Right renal pelvis (tissue), 4 donors: ENCODE measurements around the gene RBM38. TPM values are rescaled to one million over a fixed set of nuclear protein-coding genes. Genes with fewer than 3 reads are reported as not detected.
"Not testable (repeated sequence)": the region's sequence is repeated elsewhere in the genome, so short reads cannot be mapped to it uniquely, and the experiment has no call there.

Source experiments
- DNase-seq, 4 donors: peaks; one replicate each; pipeline ENCODE4 v3.0.0-alpha.2; 2013; ENCODE audit warnings: low read depth in 4 of 4, low spot score in 3 of 4, missing footprints in 1 of 4
- polyA plus RNA-seq, 4 donors: library from polyadenylated mRNA; unstranded; fragments of 120-200 nt; gene quantifications; one replicate each; pipeline ENCODE4 v1.2.1, GENCODE V29; 2013; ENCODE audit not compliant: insufficient read length in 4 of 4

Gene RBM38
- polyA plus RNA-seq, 4 donors: 24.4 to 39.0 (median 29.5) TPM

DNA sequence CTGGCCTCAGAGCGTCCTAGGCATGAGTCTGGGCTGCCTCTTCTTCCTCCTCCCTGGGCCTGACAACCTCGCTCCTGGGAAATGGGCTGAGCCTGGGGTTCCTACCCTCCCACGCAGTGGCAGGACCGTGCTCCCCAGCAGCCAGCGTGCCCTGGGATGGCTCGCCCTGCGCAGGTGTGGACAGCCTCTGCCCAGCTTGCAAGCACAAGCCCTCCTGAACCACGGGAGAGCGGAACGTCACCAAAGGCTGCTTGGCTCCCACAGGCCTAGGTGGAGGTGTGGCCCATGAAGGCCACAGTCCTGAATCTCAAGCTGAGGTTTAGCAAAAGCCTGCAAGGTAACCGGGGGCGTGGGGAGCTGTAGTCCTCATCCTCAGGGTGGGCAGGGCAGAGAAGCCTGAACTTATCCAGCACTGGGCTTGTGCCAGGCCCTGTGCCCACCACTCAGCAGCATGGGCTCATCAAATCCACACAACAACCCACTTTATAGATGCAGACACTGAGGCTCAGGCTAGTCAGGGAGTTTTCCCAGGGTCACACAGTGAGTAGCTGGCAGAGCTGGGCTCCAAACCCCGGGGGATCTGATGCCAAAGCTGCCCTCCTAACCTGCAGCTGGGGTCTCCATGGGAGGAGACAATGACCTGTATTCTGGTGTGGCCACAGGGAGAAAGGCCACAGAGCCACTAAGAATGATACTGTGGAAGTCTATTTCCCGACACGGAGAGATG, 25.3 kb downstream of the RBM38 start:
- DNase-seq: no peak

DNA sequence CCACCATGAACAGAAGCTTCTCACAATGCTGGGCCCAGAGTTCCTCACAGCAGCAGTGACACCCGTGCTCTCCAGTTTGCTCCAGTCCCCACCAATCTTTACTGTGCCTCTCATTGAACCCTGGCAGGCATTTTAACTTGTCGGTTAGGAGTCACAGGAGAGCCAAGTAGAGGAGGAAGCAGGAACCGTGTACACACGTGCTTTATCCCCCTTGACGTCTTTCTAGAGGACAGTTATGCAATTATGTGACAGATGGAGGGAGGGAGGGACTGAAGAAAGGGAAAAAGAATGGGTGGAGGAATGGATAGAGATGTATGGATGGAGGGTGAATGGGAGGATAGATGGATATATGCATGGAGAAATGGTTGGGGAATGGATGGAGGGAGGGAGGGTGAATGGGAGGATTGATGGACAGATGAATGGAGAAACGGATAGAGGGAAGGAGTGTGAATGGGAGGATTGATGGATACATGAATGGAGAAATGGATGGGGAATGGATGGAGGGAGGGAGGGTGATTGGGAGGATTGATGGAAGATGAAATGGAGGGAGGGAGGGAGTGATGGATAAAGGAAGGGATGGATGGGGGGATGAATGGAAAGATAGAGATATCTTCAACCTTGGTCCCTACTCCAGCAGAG, 26.0 kb downstream of the RBM38 start:
- no peak for DNase-seq

DNA sequence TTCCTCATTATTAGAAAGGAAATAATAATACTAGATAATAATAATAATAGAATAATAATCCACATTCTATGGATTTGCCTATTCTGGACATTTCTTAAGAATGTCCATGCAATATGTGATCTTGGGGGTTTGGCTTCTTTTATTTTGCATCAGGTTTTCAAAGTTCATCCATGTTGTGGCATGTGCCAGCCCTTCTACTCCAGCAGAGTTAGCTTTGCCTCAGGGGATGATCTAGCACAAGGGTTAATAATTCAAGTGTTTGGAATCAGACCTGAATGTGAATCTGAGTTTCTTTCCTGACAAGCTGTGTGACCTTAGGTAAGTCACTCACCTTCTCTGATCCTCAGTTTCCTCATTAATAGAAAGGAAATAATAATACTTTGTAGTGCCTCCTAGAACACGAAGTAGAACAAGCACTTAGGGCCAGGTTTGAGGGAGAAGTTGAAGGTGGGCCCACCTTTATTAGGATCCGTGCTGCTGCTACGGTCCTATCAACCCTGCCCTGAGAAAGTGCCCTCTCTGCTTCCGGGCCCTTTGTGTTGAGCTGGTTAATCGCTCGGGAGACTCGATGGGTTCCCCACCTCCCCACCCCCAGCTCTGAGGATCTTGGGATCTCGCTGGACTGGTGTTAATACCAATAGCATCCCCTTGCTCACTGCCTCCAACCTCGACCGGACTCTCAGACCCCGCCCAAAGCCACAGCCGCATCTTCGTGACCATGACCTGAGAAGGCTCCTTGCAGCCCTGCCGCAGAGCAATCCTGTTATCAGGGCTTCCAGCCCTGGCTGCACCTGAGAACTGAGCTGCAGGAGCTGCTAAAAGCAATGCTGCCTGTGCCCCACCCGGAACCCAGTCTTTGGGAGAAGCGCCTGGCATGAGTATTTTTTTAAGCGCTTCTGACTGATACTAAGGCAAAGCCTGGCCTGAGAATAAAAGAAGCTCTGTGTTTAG, 26.9 kb downstream of the RBM38 start:
- no peak for DNase-seq

DNA sequence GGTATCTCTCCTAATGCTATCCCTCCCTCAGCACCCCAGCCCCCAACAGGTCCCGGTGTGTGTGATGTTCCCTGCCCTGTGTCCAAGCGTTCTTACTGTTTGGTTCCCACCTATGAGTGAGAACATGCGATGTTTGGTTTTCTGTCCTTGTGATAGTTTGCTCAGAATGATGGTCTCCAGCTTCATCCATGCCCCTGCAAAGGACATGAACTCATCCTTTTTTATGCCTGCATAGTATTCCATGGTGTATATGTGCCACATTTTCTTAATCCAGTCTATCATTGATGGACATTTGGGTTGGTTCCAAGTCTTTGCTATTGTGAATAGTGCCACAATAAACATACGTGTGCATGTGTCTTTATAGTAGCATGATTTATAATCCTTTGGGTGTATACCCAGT, 28.3 kb downstream of the RBM38 start:
- DNase-seq: not testable (repeated sequence)

DNA sequence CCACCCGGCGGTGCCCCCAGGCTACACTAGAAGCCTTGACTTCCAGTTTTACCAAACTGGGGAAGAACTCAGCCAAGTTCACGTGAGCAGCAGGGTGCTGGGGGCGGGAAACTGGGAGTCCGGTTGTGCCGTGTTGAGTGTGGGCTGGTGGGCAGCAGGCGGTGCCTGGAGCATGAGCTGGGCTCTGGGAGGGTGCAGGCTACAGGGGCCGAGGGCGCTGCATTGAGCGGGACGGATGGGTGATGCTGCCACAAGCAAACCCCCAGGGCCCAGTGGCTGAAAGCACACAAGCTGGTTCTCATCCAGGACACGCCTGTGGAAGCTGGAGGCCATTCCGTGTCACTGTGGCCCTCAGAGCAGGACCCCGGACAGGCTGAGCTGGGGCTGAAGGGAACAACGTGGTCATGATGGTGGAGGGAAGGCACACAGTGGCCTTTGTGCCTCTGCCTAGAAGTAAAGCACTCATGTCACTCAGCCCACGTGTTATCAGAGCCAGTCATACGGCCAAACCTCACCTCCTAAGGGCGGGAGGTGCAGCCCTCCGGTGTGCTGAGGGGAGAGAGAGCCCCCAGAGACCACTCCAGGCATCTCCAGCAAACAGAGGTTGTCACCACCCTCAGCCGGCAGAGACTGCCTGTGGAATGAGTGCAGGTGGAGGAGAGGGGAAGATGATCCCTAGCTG, 29.5 kb downstream of the RBM38 start:
- no peak for DNase-seq

DNA sequence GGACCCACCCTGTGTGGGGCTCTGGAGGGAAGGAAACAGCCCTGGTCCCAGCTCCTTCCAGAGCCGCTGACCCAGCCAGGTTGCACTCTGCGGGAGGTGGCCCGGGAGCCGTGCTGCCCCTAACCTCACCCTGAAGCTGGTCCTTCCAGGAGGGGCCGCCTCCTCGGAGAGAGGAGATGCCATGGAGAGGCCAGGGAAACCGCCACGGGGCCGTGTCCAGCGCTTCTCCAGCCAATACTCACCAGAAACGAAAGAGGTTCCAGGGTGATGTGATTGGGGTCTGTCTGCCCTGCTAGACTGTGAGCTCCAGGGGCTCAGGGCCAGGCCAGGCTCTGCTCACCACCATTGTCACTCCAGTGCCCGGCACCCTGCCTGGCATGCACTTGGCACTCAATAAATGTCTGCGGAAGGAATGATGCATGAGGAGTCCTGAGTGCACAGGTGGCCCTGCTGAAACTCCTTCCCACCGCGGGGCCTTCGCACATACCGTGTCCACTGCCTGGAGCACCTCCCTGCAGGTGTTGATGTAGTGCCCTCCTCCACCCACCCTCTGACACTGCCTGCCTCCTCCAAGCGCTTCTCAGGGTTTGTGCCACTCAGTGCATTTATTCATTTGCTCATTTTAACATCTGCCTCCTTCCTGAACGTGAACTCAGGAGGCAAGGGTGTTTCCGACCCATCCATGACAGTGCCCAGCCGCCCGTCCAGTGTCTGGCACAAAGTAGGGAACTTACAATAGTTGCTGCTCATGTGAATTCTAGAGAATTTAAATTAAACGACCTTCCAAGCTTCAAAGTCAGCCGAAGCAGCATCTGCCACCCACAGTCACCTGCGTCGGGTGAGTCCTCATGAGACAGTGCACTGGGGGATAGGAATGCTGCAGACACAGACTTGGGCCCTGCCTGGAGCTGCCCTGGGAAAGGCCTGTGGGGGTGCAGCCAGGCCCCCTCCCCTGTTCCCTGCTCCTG, 30.3 kb downstream of the RBM38 start:
- DNase-seq: no peak

DNA sequence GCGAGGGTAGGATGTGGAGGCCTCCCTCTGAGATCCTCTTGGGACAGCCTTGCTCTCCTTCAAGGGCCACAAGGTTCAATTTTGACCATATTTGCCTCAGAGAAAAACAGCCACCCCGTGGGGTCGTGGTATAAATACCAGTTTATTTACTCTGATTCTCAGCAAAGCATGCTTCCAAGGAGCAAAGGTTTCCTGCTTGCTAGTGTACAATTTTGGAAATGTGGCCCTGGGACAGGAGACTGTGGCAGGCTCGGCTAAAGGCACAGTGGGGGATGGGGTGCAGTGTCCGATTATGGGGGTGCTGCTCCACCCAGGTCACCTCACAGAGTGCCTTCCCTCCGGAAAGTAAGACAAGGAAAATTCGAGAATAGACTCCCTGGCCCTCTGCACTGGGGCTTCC, 31.1 kb downstream of the RBM38 start:
- no peak for DNase-seq

DNA sequence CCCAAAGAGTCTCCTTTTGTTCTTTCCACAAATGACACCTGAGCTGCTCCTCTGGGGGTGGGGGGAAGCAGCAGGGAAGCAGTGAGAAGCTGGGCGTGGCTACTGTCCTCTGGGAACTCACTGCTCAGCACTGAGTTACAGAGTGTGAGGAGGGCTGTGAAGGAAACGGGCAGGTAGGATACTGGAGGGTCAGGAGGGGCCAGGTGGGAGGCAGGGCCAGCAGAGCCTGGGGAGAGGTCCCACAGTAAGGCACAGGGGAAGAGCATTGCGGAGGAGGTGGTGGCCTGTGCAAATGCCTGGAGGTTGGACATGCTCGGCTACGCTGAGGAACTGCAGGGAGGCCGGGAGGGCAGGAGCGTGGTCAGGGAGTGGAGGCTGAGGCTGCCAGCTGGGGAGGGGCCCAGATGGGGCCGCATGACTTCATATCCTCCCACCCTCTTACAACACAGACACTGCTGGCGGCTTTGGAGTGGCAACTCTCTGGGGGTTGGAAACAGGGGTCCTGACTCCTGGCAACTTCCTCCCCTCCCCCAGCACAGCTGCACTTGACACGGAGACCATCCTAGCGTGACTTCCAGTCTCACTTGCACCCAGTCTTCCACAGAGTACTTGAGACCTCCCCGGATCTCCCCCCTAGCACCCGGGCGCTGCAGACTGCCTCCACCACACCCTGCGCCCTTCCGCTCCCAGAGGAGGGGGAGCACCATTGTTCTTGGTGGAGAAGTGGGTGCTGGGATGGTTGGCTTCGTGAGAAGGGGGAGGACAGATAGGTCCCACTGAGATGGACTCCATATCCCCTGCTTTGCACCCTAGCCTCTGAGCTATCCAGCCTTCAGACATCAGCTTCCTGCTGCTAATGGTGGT, 34.2 kb downstream of the RBM38 start:
- no peak for DNase-seq

DNA sequence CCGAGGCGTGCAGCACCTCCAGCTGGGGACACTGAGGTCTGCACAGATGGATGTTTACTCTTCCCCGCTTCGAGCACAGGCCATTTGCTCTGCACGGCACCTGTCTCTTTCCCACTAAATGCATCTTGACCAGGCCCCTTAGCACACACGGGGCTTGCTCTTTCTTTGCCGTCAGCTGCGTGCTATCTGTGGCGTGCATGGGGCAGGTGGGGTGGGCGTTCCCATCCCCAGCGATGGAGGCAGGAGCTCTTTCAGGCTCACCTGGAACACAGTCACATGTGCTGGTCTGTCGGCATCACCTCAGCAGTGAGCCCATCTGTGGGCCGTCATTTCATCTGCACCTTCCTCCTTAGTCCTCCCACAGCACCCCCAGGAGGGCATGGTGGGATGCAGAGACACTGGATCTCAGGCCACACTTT, 35.1 kb downstream of the RBM38 start:
- no peak for DNase-seq

DNA sequence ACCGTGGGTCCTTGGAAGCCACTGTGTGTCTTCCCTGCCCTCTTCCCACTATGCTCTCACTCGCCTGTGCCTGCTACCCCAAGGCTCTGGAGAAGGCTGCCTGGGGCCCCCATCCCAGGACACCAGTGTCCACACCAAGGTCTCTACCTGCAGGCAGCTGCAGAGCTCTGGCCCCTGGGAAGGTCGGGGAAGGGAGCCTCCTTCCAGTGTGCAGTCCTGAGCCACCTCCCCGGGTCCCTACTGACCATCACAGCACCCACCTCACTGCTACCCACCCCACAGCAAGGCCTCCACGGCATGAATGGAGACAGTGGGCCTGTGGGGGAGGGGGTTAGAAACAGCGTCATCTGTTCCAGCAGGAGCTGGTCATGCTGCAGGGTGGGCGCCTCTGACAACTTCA, 35.6 kb downstream of the RBM38 start:
- DNase-seq: no peak

DNA sequence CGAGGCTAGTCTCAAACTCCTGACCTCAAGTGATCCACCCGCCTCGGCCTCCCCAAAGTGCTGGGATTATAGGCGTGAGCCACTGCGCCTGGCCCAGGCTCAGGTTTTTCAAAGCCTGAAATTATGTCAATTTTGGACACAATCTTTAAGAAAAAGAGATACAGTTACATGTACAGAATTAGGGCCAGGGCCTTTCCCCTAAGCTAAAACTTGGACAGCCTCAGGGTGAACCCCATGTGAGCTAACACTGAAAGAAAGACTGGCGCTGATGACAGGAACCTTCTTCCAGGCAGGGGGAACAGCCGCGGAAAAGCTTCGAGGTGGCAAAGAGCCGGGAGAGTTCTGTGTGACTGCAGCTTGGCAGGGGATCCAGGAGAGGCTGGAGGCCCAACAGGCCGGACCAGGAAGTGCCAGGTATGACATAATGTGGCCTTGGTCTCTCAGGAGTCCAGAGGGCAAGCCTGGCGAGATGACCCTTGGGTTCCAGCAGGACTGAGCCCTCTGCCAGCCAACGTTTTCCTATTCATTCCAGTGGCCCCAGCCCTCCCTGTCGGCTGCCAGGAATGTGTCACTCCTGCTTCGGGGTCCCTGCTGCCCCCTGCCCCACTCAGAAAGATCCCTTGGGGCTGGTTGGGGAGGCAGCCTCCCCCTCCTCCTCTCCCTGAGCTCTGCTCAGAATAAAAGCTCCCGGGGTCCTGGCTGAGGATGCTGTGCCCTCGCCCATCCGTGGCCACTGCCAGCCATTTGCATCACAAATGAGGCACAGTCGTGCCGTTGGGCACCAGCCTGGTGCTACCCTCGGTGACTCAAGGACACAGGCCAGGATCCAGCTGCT, 37.3 kb downstream of the RBM38 start:
- DNase-seq: no peak

DNA sequence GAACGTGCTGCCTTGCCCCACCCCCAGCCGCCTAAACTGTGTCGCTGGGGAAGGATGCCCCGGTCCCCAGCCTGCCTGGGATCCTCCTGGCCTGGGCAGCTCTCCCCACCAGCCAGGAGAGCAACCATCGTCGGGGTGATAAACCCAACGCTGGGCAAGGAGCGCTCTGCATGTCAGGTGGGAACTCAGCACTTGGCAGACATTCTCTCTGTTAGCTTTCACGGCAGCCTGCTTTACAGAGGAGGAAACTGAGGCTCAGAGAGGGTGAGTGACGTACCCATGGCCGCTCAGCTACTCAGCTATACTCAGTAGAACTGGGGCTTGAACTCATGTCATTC, 37.9 kb downstream of the RBM38 start:
- DNase-seq: no peak

DNA sequence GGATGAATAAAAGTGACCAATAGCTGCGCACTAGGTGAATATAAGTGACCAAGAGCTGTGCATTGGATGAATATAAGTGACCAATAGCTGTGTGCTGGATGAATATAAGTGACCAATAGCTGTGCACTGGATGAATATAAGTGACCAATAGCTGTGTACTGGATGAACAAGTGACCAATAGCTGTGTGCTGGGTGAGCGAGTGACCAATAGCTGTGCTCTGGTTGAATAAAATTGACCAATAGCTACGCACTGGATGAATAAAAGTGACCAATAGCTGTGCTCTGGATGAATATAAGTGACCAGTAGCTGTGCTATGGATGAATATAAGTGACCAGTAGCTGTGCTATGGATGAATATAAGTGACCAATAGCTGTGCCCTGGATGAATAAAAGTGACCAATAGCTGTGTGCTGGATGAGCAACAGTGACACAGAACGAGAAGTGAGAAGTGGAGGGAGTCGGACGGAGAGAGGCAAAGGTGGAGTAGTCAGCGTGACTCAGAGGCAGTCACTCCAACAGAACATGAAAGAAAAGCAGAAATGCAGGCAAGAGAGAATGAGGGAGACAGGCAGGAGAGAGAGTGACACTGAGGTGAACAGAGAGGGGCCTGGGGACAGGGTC, 38.5 kb downstream of the RBM38 start:
- no peak for DNase-seq

DNA sequence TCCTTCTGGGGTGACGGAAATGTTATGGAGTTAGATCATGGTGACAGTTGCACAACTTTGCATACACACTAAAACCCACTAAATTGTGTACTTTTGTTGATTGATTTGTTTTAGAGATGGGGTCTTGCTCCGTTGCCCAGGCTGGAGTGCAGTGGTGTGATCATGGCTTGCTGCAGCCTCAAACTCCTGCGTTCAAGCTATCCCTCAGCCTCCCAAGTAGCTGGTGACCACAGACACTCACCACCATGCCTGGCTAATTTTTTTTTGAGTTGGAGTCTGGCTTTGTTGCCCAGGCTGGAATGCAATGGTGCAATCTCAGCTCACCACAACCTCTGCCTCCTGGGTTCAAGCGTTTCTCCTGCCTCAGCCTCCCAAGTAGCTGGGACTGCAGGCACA, 39.0 kb downstream of the RBM38 start:
- DNase-seq: not testable (repeated sequence)

DNA sequence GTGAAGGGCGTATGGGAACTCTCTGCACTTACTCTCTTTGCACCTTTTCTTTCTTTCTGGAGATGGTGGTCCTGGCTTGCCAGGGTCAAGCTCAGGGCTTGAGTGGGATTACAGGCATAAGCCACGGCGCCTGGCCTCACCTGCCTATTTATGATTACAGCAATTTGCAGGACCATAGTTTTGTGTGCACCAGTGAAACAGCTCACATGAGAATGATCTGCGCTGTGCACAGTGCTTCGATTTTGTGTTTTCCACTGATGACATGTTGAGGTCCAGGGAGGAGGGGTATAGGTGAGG, 40.3 kb downstream of the RBM38 start:
- DNase-seq: no peak

DNA sequence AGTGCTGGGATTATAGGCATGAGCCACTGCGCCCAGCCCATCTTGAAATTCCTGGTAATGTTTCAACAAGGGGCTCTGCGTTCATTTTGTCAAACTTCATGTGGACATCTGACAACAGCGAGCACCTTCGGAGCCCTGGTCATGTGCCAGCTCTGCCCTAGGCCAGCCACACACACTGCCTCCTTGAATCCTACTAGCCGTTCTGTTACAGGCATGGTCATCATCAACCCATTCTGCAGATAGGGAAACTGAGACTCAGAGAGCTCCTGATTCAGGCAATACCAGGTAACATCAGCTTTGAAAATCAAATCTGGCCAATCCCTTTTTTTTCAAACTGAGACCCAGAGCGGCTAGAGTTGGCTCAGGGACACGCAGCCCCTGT, 41.3 kb downstream of the RBM38 start:
- no peak for DNase-seq

DNA sequence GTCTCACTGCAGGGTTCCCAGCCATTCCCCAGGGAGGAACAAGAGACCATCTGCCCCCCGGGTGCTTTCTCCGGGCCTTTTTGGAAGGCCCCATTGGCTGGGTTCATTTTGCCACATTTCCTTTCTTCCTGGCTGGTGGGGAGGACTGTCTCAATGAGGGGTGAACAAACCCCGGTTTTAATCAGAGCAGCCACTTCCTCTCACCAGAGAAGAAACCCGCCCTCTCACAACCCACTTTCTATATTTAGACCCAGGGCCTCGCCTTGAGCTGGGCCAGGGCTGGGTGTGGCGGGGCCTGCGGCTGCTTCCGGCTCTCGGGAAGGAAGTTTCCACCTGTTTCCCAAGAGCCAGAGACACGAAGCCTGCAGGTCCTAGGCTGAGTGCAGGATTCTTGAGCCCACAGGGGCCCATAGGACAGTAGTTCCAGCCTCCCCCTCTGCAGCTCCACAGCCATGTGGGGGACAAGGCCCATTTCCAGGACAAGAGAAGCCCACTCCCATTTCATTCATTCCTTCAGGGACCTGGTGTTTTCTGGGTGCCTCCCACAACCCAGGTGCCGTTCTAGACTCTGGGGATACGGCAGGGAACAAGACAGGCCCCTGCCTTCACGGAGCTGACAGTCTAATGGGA, 41.8 kb downstream of the RBM38 start:
- DNase-seq: no peak
